Testis (tissue), 3 donors: Measurements from ENCODE around the gene SHOC2. TPM values are rescaled to one million over a fixed set of nuclear protein-coding genes. Genes with fewer than 3 reads are reported as not detected.

Experiments
- microRNA counts, 2 donors: library from miRNA; unstranded; fragments of <30 nt; microRNA quantifications; one replicate each; lab custom pipeline; 2016
- microRNA-seq, 2 donors: library from miRNA; unstranded; fragments of <30 nt; microRNA quantifications; one replicate each; pipeline ENCODE4, GENCODE V29; 2016; ENCODE audit warnings: borderline number of aligned reads in 2 of 2, borderline replicate concordance in 1 of 2
- polyA plus RNA-seq: library from polyadenylated mRNA; stranded (reverse); fragments of 350-450 nt; fragmentation: Illumina TruSeq; extraction: RNeasy Lipid Tissue Mini Kit (QIAGEN cat#74804); gene quantifications from one replicate; pipeline ENCODE4 v1.2.3, GENCODE V29; 2014; ENCODE audit warnings: low read depth, low replicate concordance; ENCODE audit not compliant: insufficient read depth
- small RNA-seq, 2 donors: library from RNA; depleted of rRNA; stranded (forward); fragments of <200 nt; gene quantifications; one replicate each; pipeline ENCODE3, GENCODE V24; 2016
- total RNA-seq, 2 donors: library from RNA; depleted of rRNA; stranded (reverse); fragments of >200 nt; gene quantifications; one replicate each; pipeline ENCODE4 v1.2.3, GENCODE V29; 2016

The SHOC2 gene
- total and polyA plus RNA-seq, 3 donors from 2014 or later = 61.5 to 104 (median 91.1) TPM

MicroRNAs encoded within 50 kb of the gene (microRNA counts, 767-probe panel; counts per million panel counts)
- microRNA hsa-miR-548e (lab: Ali Mortazavi, UCI) = 0 to 152 counts per million in 2 donors

Small RNAs within 50 kb of the gene (microRNA-seq; reads per million reads assigned to microRNA genes)
- 0 to 0.70 reads per million in 2 donors for gene MIR548E

Small RNAs within 50 kb of the gene (small RNA-seq; reads per million reads assigned to genes)
- 0.28 to 0.46 reads per million in 2 donors for gene MIR548E

Other genes starting within 250 kb of the SHOC2 start
- 10 to 100 TPM; 64.0 to 71.1 TPM for gene PDCD4, start 47.7 kb upstream of the SHOC2 start, total RNA-seq
- gene PDCD4, start 47.7 kb upstream of the SHOC2 start, polyA plus RNA-seq = 124 TPM
- 10 to 100 TPM; 41.8 to 57.7 TPM for gene BBIP1, start 424 bp upstream of the SHOC2 start, total RNA-seq
- 202 TPM for gene BBIP1, start 424 bp upstream of the SHOC2 start, polyA plus RNA-seq
- 1 to 10 TPM; 5.7 to 6.9 TPM for gene ADRA2A, start 157.4 kb downstream of the SHOC2 start, total RNA-seq
- gene ADRA2A, start 157.4 kb downstream of the SHOC2 start, polyA plus RNA-seq = 6.5 TPM